GM13976 (cell line): ENCODE data around the gene STAT4.
A peak's percentile ranks its signal among the peaks of the same experiment; 100 is the strongest.

Source experiments
- DNase-seq: peaks from one replicate; pipeline ENCODE4 v3.0.0; 2012; ENCODE audit warnings: low spot score
- in situ Hi-C: fragments of 300-500 bp; cut with MboI; formaldehyde crosslinking; loops from one replicate; pipeline ENCODE4 v1.12.0; 2022; ENCODE audit warnings: low sequenced_read_pairs, mixed read lengths, inconsistent platforms; ENCODE audit not compliant: unreplicated experiment
- TF ChIP-seq, protein P1 (sequence below): IDR thresholded peaks from 2 replicates; pipeline ENCODE4 v1.5.1; 2012; ENCODE audit warnings: borderline replicate concordance, mild to moderate bottlenecking; ENCODE audit not compliant: insufficient read depth; ENCODE audit errors: extremely low read depth, missing control alignments, control extremely low read depth

The STAT4 gene

DNA sequence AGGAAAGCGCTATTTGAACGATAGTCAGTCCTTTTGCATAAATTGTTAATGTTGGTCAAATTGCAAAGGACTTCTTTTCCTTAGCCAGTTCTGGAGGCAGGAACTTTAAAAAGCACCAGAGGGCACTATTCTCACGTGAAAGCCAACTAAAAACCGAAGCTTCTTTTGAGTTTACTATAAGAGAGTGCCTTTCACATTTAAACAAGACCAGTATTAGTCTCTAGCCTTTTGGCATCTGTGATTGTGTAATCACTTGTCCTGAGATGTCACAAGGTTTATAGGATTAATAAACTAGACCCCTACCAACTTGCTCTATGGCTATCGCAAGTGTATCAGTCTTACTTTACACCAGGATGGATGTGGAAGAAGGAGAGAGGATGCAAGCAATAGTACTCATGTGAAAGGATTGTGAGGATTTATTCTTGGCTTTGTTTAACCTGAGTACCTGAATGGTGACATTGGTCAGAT is 14.4 kb upstream of the STAT4 start:
- in situ Hi-C loops = loop anchor here (10.0 kb wide), 1 partner anchor 360 kb away; no protein-coding TSS in a partner anchor
- TF ChIP-seq, protein P1, sequence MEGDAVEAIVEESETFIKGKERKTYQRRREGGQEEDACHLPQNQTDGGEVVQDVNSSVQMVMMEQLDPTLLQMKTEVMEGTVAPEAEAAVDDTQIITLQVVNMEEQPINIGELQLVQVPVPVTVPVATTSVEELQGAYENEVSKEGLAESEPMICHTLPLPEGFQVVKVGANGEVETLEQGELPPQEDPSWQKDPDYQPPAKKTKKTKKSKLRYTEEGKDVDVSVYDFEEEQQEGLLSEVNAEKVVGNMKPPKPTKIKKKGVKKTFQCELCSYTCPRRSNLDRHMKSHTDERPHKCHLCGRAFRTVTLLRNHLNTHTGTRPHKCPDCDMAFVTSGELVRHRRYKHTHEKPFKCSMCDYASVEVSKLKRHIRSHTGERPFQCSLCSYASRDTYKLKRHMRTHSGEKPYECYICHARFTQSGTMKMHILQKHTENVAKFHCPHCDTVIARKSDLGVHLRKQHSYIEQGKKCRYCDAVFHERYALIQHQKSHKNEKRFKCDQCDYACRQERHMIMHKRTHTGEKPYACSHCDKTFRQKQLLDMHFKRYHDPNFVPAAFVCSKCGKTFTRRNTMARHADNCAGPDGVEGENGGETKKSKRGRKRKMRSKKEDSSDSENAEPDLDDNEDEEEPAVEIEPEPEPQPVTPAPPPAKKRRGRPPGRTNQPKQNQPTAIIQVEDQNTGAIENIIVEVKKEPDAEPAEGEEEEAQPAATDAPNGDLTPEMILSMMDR = peak; percentile 31
- DNase-seq = peak; percentile 36

DNA sequence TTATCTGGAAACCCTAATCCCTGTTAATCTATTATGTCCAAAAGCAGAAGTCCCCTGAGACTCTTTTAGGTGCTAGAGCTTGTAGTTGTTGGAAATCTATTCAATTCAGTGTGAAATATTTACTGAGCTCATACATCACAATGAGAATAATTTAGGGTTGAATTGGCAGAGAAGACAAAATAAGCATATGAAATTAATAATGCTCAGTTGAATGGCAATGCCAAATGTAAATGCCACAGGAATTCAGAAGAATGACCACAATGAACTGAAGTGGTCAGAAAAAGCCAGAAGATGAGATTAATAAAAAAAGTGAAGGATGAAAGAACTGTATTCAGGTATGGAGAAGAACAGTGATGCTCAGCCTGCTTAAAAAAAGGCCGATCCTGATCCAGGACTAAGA is 8.0 kb upstream of the STAT4 start:
- in situ Hi-C loops = loop anchor here (10.0 kb wide), 1 partner anchor 104 kb away; no protein-coding TSS in a partner anchor
- TF ChIP-seq, protein P1 = no peak

DNA sequence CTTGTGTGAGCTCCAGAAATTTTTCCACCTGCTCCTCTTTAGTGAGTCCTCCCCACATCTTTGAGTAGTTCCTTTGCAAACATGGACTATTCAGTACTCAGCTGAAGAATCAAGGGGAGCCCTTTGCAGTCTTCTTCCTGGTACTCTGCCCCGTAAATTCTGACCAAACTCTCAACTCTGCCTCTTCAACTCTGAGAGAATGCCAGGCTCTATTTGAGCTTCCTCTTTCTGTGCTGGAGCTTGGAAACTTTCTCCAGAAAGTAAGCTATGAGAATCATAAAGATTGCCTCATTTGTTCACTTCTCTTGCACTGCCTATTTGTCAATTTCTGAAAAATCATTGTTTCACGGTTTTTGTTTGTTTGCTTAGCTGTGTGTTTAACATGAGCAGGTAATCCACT is 7.4 kb upstream of the STAT4 start:
- TF ChIP-seq, protein P1 = no peak
- DNase-seq = no peak
- in situ Hi-C loops = loop anchor here (10.0 kb wide), 1 partner anchor 103 kb away; no protein-coding TSS in a partner anchor

More for the DNA sequence above, 8.0 kb upstream of the STAT4 start:
- DNase-seq = no peak

DNA sequence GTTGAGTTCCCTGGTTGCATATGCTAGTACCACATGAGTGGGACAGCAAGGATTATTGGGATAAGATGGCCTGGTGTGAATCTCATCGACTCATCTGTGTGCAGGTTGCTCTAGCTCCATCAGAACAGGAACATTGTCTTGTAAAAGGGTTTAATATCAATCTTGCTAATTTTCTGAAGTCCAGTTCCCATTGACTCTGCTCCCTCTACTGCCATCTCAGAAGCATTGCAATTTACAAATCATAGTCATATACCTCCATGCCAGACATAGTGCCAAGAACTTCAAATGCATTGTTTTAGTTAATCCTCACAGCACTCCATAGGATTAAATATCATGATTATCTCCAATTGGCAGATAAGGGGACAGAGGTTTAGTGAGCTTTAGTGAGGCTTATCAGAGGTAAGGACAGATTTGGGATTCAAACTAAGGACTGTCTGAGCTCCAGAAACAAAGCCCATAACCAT is 4.8 kb upstream of the STAT4 start:
- DNase-seq = peak; percentile 41
- TF ChIP-seq, protein P1 = peak; percentile 81
- in situ Hi-C loops = loop anchor here (10.0 kb wide), 1 partner anchor 101 kb away; no protein-coding TSS in a partner anchor

DNA sequence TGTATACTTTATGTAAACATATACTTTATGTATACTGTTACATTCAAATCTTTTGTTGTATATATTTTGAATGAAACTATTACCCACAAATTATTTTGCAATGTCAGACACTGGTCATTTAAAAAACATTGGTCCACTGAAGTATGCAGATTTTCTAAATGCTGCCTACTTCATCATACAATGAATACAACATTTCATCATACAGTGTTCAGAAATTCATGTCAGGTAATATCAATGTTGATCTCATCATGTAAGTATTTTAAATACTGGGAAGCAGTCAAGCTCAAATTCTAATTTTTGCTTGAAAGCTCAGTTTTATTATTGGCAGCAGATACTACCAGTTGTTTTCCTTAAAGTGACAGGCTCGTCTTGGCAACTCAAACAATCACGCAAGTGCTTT is 2.9 kb upstream of the STAT4 start:
- in situ Hi-C loops = loop anchor here (10.0 kb wide), 1 partner anchor 99 kb away; no protein-coding TSS in a partner anchor

DNA sequence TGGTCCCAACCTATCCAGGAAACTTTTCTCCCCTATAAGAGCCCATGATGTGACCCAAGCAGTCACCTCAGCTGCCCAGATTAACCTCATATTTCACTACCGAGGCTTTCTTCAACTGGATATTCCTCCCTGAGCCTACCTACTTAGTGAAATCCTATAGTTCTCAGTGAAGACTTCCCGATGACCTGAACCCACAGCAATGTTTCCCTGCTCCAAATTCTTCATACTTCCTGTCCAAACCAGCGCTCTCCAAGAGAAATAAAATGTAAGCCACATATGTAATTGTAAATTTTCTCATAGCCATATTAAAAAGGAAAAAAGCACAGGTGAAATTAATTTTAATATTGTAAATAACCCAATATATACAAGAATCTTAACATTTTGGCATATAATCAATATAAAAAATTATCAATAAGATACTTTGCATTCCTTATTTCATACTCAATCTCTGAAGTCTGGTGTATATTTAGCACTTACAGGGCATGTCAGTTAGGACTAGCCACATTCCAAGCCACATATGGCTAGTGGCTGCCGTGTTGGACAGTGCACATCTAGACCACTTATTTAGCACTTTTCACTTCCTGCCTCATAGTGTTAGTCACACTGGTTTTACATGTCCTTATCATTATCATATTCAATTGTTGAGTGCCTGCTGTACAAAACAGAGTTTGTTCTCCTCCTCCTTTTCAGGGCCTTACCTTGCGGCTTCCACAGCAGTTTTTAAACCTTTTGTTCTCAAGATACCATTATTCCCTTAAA is 1.9 kb upstream of the STAT4 start:
- no peak for DNase-seq
- TF ChIP-seq, protein P1 = no peak
- in situ Hi-C loops = loop anchor here (10.0 kb wide), 1 partner anchor 98 kb away; no protein-coding TSS in a partner anchor

More for the DNA sequence above, 2.9 kb upstream of the STAT4 start:
- DNase-seq = no peak
- TF ChIP-seq, protein P1 = no peak
